ENCODE data around the gene CCDC188. TPM values are rescaled to one million over a fixed set of nuclear protein-coding genes. Genes with fewer than 3 reads are reported as not detected.

Gene CCDC188
- total and polyA plus RNA-seq, 2 donors (not counting 1 experiment from before 2014, with no cell fraction given), result not detected

DNA sequence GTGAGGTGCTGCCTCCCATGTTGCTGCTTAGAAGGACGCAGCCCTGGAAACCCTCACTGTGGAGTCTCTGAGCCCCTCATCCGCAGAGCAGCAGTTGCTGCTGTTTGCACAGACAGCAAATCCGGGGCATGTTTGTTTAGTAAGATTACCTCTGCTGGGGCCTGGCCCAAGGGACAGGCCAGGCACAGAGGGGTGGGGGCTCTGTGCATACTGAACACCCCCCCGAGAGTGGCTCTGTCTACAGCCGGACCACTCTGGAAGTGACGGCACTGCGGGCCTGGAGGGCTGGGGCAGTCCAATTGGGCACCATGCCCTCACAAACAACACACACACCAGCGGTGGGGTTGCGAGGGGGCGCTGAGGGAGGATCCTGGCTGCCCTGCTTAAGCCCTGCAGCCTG, 22.9 kb upstream of the CCDC188 start:
- H3K4me3 ChIP-seq (ENCODE audit: control extremely low read depth in 1 of 5, extremely low read depth in 1 of 5, insufficient read depth in 1 of 5, low read depth in 2 of 5, low read length in 4 of 5), result no peak overlapping the region
- H3K9me3 ChIP-seq (ENCODE audit: control extremely low read depth in 1 of 3, control insufficient read depth in 2 of 3, insufficient read depth in 1 of 3, low read length in 2 of 3), result no peaks in the 10 kb centered on the region
- no peaks in the 10 kb centered on the region for H3K27me3 ChIP-seq (replicated peaks in 1 of 4; ENCODE audit: control extremely low read depth in 1 of 4, control insufficient read depth in 3 of 4, insufficient read depth in 4 of 4, low read length in 3 of 4)
- H2AFZ ChIP-seq (ENCODE audit: insufficient read depth, low read depth, low read length, poor library complexity, severe bottlenecking), result no peak overlapping the region
- no peak overlapping the region for H3K4me3 Mint-ChIP-seq
- H4K20me1 ChIP-seq (ENCODE audit: control insufficient read depth, insufficient read depth, low read length, poor library complexity, severe bottlenecking), result no peaks in the 10 kb centered on the region
- ATAC-seq (ENCODE audit: low read depth) (no peak), DNase-seq (no peak)
- no peak overlapping the region for H3K27ac Mint-ChIP-seq
- intact Hi-C loops (cut with micrococcal nuclease), result no loop called here
- WGBS (ENCODE audit: insufficient coverage), result 95% methylated on average over 10 of the region's 10 CpGs
- no peaks in the 10 kb centered on the region for H3K9me3 Mint-ChIP-seq (ENCODE audit: insufficient read depth)
- POLR2A ChIA-PET, result no interaction called here
- no peak overlapping the region for H3K9ac ChIP-seq (ENCODE audit: low read length)
- TF ChIP-seq EZH2 (IDR thresholded peaks at IDR 0.05; ENCODE audit: borderline replicate concordance, insufficient read depth, low read depth, low read length, poor library complexity, severe bottlenecking), result no peak
- TF ChIP-seq, protein P1, sequence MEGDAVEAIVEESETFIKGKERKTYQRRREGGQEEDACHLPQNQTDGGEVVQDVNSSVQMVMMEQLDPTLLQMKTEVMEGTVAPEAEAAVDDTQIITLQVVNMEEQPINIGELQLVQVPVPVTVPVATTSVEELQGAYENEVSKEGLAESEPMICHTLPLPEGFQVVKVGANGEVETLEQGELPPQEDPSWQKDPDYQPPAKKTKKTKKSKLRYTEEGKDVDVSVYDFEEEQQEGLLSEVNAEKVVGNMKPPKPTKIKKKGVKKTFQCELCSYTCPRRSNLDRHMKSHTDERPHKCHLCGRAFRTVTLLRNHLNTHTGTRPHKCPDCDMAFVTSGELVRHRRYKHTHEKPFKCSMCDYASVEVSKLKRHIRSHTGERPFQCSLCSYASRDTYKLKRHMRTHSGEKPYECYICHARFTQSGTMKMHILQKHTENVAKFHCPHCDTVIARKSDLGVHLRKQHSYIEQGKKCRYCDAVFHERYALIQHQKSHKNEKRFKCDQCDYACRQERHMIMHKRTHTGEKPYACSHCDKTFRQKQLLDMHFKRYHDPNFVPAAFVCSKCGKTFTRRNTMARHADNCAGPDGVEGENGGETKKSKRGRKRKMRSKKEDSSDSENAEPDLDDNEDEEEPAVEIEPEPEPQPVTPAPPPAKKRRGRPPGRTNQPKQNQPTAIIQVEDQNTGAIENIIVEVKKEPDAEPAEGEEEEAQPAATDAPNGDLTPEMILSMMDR (IDR thresholded peaks at IDR 0.05), result no peak
- CTCF ChIA-PET, result no interaction called here
- H3K4me1 ChIP-seq (ENCODE audit: control insufficient read depth in 2 of 2, insufficient read depth in 2 of 2, low read length in 2 of 2), result no peaks in the 10 kb centered on the region
- H3K79me2 ChIP-seq (ENCODE audit: control insufficient read depth, insufficient read depth, low read length), result no peaks in the 10 kb centered on the region
- no peak overlapping the region for H3K4me2 ChIP-seq (replicated peaks; ENCODE audit: low read depth, low read length, poor library complexity, severe bottlenecking)
- H3K27ac ChIP-seq (ENCODE audit: low read length in 2 of 2), result no peak overlapping the region
- peaks cover 3% of the 10 kb centered on the region for H3K27me3 Mint-ChIP-seq
- no peaks in the 10 kb centered on the region for H3K36me3 ChIP-seq (replicated peaks in 1 of 2; ENCODE audit: control extremely low read depth in 1 of 2, control insufficient read depth in 1 of 2, extremely low read depth in 1 of 2, insufficient read depth in 2 of 2, low read length in 1 of 2)
- H3K4me1 Mint-ChIP-seq, result no peaks in the 10 kb centered on the region

DNA sequence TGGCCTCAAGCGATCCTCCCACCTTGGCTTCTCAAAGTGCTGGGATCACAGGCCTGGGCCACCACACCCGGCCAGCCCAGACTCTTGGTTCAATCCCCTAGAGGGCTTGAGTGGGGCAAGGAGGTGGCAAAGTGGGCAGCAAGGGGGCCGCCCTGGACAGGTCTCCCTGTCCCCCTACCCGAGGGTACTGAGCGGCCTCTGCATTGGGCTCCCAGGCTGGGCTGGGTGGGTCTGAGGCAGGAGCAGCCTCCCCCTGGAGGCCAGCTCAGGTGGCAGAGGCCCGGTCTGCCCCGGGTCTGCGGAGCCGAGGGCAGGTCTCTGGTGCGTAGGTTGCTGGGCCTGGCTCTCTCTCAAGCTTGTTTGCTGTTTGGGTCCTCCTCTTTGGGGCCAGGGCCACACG, 22.4 kb upstream of the CCDC188 start:
- TF ChIP-seq, protein P1 (IDR thresholded peaks at IDR 0.05), result no peak
- TF ChIP-seq EZH2 (IDR thresholded peaks at IDR 0.05; ENCODE audit: borderline replicate concordance, insufficient read depth, low read depth, low read length, poor library complexity, severe bottlenecking), result no peak
- Histone ChIP-seq H4K20me1 (ENCODE audit: control insufficient read depth, insufficient read depth, low read length, poor library complexity, severe bottlenecking) (no peaks in the 10 kb centered on the region), H3K4me2 (replicated peaks; ENCODE audit: low read depth, low read length, poor library complexity, severe bottlenecking) (no peak overlapping the region), H3K36me3 (replicated peaks in 1 of 2; ENCODE audit: control extremely low read depth in 1 of 2, control insufficient read depth in 1 of 2, extremely low read depth in 1 of 2, insufficient read depth in 2 of 2, low read length in 1 of 2) (no peaks in the 10 kb centered on the region), H3K79me2 (ENCODE audit: control insufficient read depth, insufficient read depth, low read length) (no peaks in the 10 kb centered on the region), H3K9me3 (ENCODE audit: control extremely low read depth in 1 of 3, control insufficient read depth in 2 of 3, insufficient read depth in 1 of 3, low read length in 2 of 3) (no peaks in the 10 kb centered on the region), H3K4me1 (ENCODE audit: control insufficient read depth in 2 of 2, insufficient read depth in 2 of 2, low read length in 2 of 2) (no peaks in the 10 kb centered on the region), H3K4me3 (ENCODE audit: control extremely low read depth in 1 of 5, extremely low read depth in 1 of 5, insufficient read depth in 1 of 5, low read depth in 2 of 5, low read length in 4 of 5) (no peak overlapping the region), H3K27ac (ENCODE audit: low read length in 2 of 2) (no peak overlapping the region), H3K27me3 (replicated peaks in 1 of 4; ENCODE audit: control extremely low read depth in 1 of 4, control insufficient read depth in 3 of 4, insufficient read depth in 4 of 4, low read length in 3 of 4) (no peaks in the 10 kb centered on the region), H3K9ac (ENCODE audit: low read length) (no peak overlapping the region), H2AFZ (ENCODE audit: insufficient read depth, low read depth, low read length, poor library complexity, severe bottlenecking) (no peak overlapping the region)
- ATAC-seq (ENCODE audit: low read depth), result no peak
- CTCF ChIA-PET, result no interaction called here
- intact Hi-C loops (cut with micrococcal nuclease), result no loop called here
- Mint-ChIP-seq H3K27me3 (peaks cover 3% of the 10 kb centered on the region), H3K4me3 (no peak overlapping the region), H3K4me1 (no peaks in the 10 kb centered on the region), H3K27ac (no peak overlapping the region), H3K9me3 (ENCODE audit: insufficient read depth) (no peaks in the 10 kb centered on the region)
- no peak for DNase-seq
- 95% methylated on average over 11 of the region's 11 CpGs for WGBS (ENCODE audit: insufficient coverage)
- POLR2A ChIA-PET, result no interaction called here
